ENCODE data around the gene CCDC117.

Gene CCDC117

GRCh38 chr22:28791841-28792490, 19.5 kb downstream of the CCDC117 start:
- Histone ChIP-seq H3K9ac (ENCODE audit: low read length) (no peak overlapping the region), H3K9me3 (ENCODE audit: insufficient read depth, low read depth, low read length) (no peaks in the 10 kb centered on the region), H3K4me2 (ENCODE audit: low read length) (no peak overlapping the region), H2AFZ (ENCODE audit: insufficient read depth, low read length, poor library complexity) (no peak overlapping the region), H3K27me3 (ENCODE audit: insufficient read depth, low read length) (no peaks in the 10 kb centered on the region), H2BK12ac (ENCODE audit: low read length) (no peak overlapping the region), H3K4me3 (ENCODE audit: low read depth, low read length) (no peak overlapping the region), H2BK120ac (ENCODE audit: insufficient read depth, low read length, poor library complexity) (no peak overlapping the region), H3K18ac (ENCODE audit: low read length) (no peak overlapping the region), H4K91ac (ENCODE audit: low read depth, low read length) (no peak overlapping the region), H2AK5ac (ENCODE audit: low read length) (no peak overlapping the region), H4K12ac (ENCODE audit: low read depth, low read length) (no peak overlapping the region), H4K8ac (ENCODE audit: low read depth, low read length) (no peak overlapping the region), H2BK5ac (ENCODE audit: low read depth, low read length, poor library complexity) (no peak overlapping the region), H3K4me1 (ENCODE audit: control insufficient read depth in 1 of 2, insufficient read depth in 2 of 2, low read length in 2 of 2) (no peaks in the 10 kb centered on the region), H3K4ac (ENCODE audit: low read depth, low read length) (no peak overlapping the region), H3K36me3 (ENCODE audit: control insufficient read depth in 1 of 2, insufficient read depth in 2 of 2, low read length in 2 of 2) (peaks cover 10 to 16% of the 10 kb centered on the region in 2 experiments), H3K79me2 (ENCODE audit: control insufficient read depth, insufficient read depth, low read length, poor library complexity) (no peaks in the 10 kb centered on the region), H3K79me1 (ENCODE audit: low read length) (no peaks in the 10 kb centered on the region), H3K23ac (ENCODE audit: low read length) (no peak overlapping the region), H3K14ac (ENCODE audit: low read length) (no peak overlapping the region), H3K27ac (ENCODE audit: low read depth, low read length) (no peak overlapping the region)
- WGBS (ENCODE audit: extremely low coverage, insufficient coverage, insufficient read length) = no CpG with 5 or more reads among the region's 3 CpGs
- no peak for DNase-seq

- Histone ChIP-seq H3K14ac (ENCODE audit: low read length) (no peak overlapping the region), H3K18ac (ENCODE audit: low read length) (no peak overlapping the region), H2AK5ac (ENCODE audit: low read length) (no peak overlapping the region), H3K4me1 (ENCODE audit: control insufficient read depth in 1 of 2, insufficient read depth in 2 of 2, low read length in 2 of 2) (no peaks in the 10 kb centered on the region), H3K36me3 (ENCODE audit: control insufficient read depth in 1 of 2, insufficient read depth in 2 of 2, low read length in 2 of 2) (peaks cover 14 to 20% of the 10 kb centered on the region in 2 experiments), H3K23ac (ENCODE audit: low read length) (no peak overlapping the region), H3K4me2 (ENCODE audit: low read length) (no peak overlapping the region), H2BK12ac (ENCODE audit: low read length) (no peak overlapping the region), H3K79me2 (ENCODE audit: control insufficient read depth, insufficient read depth, low read length, poor library complexity) (no peaks in the 10 kb centered on the region), H3K9ac (ENCODE audit: low read length) (no peak overlapping the region), H3K9me3 (ENCODE audit: insufficient read depth, low read depth, low read length) (no peaks in the 10 kb centered on the region), H3K27me3 (ENCODE audit: insufficient read depth, low read length) (no peaks in the 10 kb centered on the region), H2AFZ (ENCODE audit: insufficient read depth, low read length, poor library complexity) (no peak overlapping the region), H4K8ac (ENCODE audit: low read depth, low read length) (no peak overlapping the region), H3K79me1 (ENCODE audit: low read length) (no peaks in the 10 kb centered on the region), H3K4me3 (ENCODE audit: low read depth, low read length) (no peak overlapping the region), H2BK120ac (ENCODE audit: insufficient read depth, low read length, poor library complexity) (no peak overlapping the region), H4K12ac (ENCODE audit: low read depth, low read length) (no peak overlapping the region), H3K4ac (ENCODE audit: low read depth, low read length) (no peak overlapping the region), H2BK5ac (ENCODE audit: low read depth, low read length, poor library complexity) (no peak overlapping the region), H4K91ac (ENCODE audit: low read depth, low read length) (no peak overlapping the region), H3K27ac (ENCODE audit: low read depth, low read length) (no peak overlapping the region)
- peak; percentile 37 to 64 for DNase-seq
- WGBS (ENCODE audit: extremely low coverage, insufficient coverage, insufficient read length) = no CpG with 5 or more reads among the region's 15 CpGs
Observed at GRCh38 chr22:28792491-28793383, 20.2 kb downstream of the CCDC117 start.

- Histone ChIP-seq H3K79me1 (ENCODE audit: low read length) (no peaks in the 10 kb centered on the region), H2AFZ (ENCODE audit: insufficient read depth, low read length, poor library complexity) (no peak overlapping the region), H3K23ac (ENCODE audit: low read length) (no peak overlapping the region), H3K4me3 (ENCODE audit: low read depth, low read length) (no peak overlapping the region), H2BK120ac (ENCODE audit: insufficient read depth, low read length, poor library complexity) (no peak overlapping the region), H4K91ac (ENCODE audit: low read depth, low read length) (no peak overlapping the region), H3K27ac (ENCODE audit: low read depth, low read length) (no peak overlapping the region), H3K4me1 (ENCODE audit: control insufficient read depth in 1 of 2, insufficient read depth in 2 of 2, low read length in 2 of 2) (no peaks in the 10 kb centered on the region), H3K27me3 (ENCODE audit: insufficient read depth, low read length) (no peaks in the 10 kb centered on the region), H3K36me3 (ENCODE audit: control insufficient read depth in 1 of 2, insufficient read depth in 2 of 2, low read length in 2 of 2) (peaks cover 20 to 25% of the 10 kb centered on the region in 2 experiments), H3K9ac (ENCODE audit: low read length) (no peak overlapping the region), H4K12ac (ENCODE audit: low read depth, low read length) (no peak overlapping the region), H3K4ac (ENCODE audit: low read depth, low read length) (no peak overlapping the region), H2AK5ac (ENCODE audit: low read length) (no peak overlapping the region), H2BK12ac (ENCODE audit: low read length) (no peak overlapping the region), H3K9me3 (ENCODE audit: insufficient read depth, low read depth, low read length) (no peaks in the 10 kb centered on the region), H2BK5ac (ENCODE audit: low read depth, low read length, poor library complexity) (no peak overlapping the region), H4K8ac (ENCODE audit: low read depth, low read length) (no peak overlapping the region), H3K4me2 (ENCODE audit: low read length) (no peak overlapping the region), H3K79me2 (ENCODE audit: control insufficient read depth, insufficient read depth, low read length, poor library complexity) (no peaks in the 10 kb centered on the region), H3K14ac (ENCODE audit: low read length) (no peak overlapping the region), H3K18ac (ENCODE audit: low read length) (no peak overlapping the region)
- WGBS (ENCODE audit: extremely low coverage, insufficient coverage, insufficient read length) = no CpG with 5 or more reads among the region's 4 CpGs
- DNase-seq = peak in 1 of 2 donors; percentile 26
Observed at GRCh38 chr22:28793976-28794584, 21.6 kb downstream of the CCDC117 start.

GRCh38 chr22:28795071-28795693, 22.7 kb downstream of the CCDC117 start:
- no peak overlapping the region for H2BK120ac ChIP-seq (ENCODE audit: insufficient read depth, low read length, poor library complexity)
- H2AFZ ChIP-seq (ENCODE audit: insufficient read depth, low read length, poor library complexity) = no peak overlapping the region
- no peak overlapping the region for H2BK12ac ChIP-seq (ENCODE audit: low read length)
- no peak for DNase-seq
- H4K91ac ChIP-seq (ENCODE audit: low read depth, low read length) = no peak overlapping the region
- no peaks in the 10 kb centered on the region for H3K4me1 ChIP-seq (ENCODE audit: control insufficient read depth in 1 of 2, insufficient read depth in 2 of 2, low read length in 2 of 2)
- no peak overlapping the region for H3K18ac ChIP-seq (ENCODE audit: low read length)
- no peak overlapping the region for H3K23ac ChIP-seq (ENCODE audit: low read length)
- H3K79me2 ChIP-seq (ENCODE audit: control insufficient read depth, insufficient read depth, low read length, poor library complexity) = peaks cover 10% of the 10 kb centered on the region
- H3K4me2 ChIP-seq (ENCODE audit: low read length) = no peak overlapping the region
- no peak overlapping the region for H2AK5ac ChIP-seq (ENCODE audit: low read length)
- no peak overlapping the region for H3K4ac ChIP-seq (ENCODE audit: low read depth, low read length)
- H3K9ac ChIP-seq (ENCODE audit: low read length) = no peak overlapping the region
- H3K4me3 ChIP-seq (ENCODE audit: low read depth, low read length) = no peak overlapping the region
- no peaks in the 10 kb centered on the region for H3K27me3 ChIP-seq (ENCODE audit: insufficient read depth, low read length)
- no peak overlapping the region for H2BK5ac ChIP-seq (ENCODE audit: low read depth, low read length, poor library complexity)
- peaks cover 20 to 25% of the 10 kb centered on the region in 2 experiments for H3K36me3 ChIP-seq (ENCODE audit: control insufficient read depth in 1 of 2, insufficient read depth in 2 of 2, low read length in 2 of 2)
- H3K27ac ChIP-seq (ENCODE audit: low read depth, low read length) = no peak overlapping the region
- no peaks in the 10 kb centered on the region for H3K9me3 ChIP-seq (ENCODE audit: insufficient read depth, low read depth, low read length)
- H4K12ac ChIP-seq (ENCODE audit: low read depth, low read length) = no peak overlapping the region
- no CpG with 5 or more reads among the region's 6 CpGs for WGBS (ENCODE audit: extremely low coverage, insufficient coverage, insufficient read length)
- no peak overlapping the region for H3K14ac ChIP-seq (ENCODE audit: low read length)
- no peak overlapping the region for H4K8ac ChIP-seq (ENCODE audit: low read depth, low read length)
- peaks cover 9% of the 10 kb centered on the region for H3K79me1 ChIP-seq (ENCODE audit: low read length)

Measured in trophoblast cell (in vitro differentiated cells and primary cell).